GM12872 (cell line): ENCODE data around the gene ICA1.

Experiments used
- CTCF ChIP-seq: IDR thresholded peaks from 3 replicates; pipeline ENCODE4 v1.5.1; 2011; ENCODE audit warnings: low read depth, mild to moderate bottlenecking, low read length, moderate library complexity; ENCODE audit not compliant: insufficient read depth

The ICA1 gene

GRCh38 chr7:8260871-8261694, 884 bp downstream of the ICA1 start:
- TF ChIP-seq CTCF, result no peak

- TF ChIP-seq CTCF, result no peak
Measured at GRCh38 chr7:8259586-8260222, 2.3 kb downstream of the ICA1 start.

GRCh38 chr7:8258734-8259133, 3.2 kb downstream of the ICA1 start:
- TF ChIP-seq CTCF, result no peak

- no peak for TF ChIP-seq CTCF
Measured at GRCh38 chr7:8258166-8258565, 3.8 kb downstream of the ICA1 start.

GRCh38 chr7:8255680-8256655, 6.0 kb downstream of the ICA1 start:
- TF ChIP-seq CTCF, result no peak

- no peak for TF ChIP-seq CTCF
Measured at GRCh38 chr7:8254667-8255066, 7.3 kb downstream of the ICA1 start.

- no peak for TF ChIP-seq CTCF
Measured at GRCh38 chr7:8254215-8254614, 7.8 kb downstream of the ICA1 start.
